ENCODE measurements around the gene SLC12A9. TPM values are rescaled to one million over a fixed set of nuclear protein-coding genes. Genes with fewer than 3 reads are reported as not detected.
"Not testable (repeated sequence)": the region's sequence is repeated elsewhere in the genome, so short reads cannot be mapped to it uniquely, and the experiment has no call there.

Gene SLC12A9
- total RNA-seq, 1 experiment from 2014 or later: 15.0 TPM

DNA sequence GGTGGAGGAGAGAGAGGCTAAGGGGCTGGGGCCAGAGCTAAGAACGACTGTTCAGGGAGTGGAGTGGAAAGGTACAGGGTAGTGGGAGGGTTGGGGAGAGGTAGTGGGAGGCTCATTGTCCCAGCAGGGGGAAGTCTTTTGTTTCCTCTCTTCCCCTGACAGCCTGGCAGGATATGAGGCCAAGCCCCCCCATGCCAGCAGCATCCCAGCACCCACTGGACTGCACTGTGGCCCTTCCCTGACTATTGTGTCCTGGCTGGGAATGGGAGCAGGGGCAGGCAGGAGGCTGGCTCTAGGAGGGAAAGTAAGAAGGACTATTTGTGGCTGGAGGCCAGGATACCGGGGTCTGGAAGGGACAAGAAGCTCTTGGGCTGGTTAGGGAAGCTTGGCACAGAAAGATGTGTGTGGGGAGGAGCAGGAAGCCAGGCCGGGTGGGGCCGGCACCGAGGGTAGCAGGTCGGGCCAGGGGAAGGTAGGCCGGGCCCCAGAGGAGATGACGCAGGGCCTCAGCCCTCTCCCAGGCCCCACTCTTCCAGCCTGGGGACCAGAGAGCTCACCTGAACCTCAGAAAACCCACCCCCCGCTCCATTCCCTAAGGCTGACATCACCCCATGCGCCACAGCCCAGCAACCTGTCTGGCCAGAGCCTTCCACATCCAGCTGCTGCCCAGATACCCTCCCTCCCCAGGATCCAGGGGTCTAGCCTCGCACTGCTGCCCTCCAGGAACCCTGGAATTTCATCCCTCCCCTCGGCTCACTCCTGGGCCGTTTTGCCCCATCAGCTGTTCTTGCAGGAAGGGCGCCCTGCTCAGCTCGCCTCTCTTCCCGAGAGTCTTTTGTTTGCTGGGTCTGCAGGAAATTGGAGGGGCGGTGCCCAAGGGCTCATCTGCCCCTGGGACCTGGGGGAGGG lies 16.4 kb upstream of the SLC12A9 start:
- peak overlapping the region; percentile 34 for H3K4me3 ChIP-seq
- H3K27me3 ChIP-seq: no peaks in the 10 kb centered on the region; the same call in 1 of the 2 replicates
- peak overlapping the region; percentile 21; the same call in 1 of the 2 replicates for H3K27ac ChIP-seq
- H3K36me3 ChIP-seq: no peaks in the 10 kb centered on the region
- peaks cover 7% of the 10 kb centered on the region for H3K4me1 ChIP-seq
- DNase-seq: peak; percentile 79 to 80
- H3K9me3 ChIP-seq (replicated peaks): no peaks in the 10 kb centered on the region

DNA sequence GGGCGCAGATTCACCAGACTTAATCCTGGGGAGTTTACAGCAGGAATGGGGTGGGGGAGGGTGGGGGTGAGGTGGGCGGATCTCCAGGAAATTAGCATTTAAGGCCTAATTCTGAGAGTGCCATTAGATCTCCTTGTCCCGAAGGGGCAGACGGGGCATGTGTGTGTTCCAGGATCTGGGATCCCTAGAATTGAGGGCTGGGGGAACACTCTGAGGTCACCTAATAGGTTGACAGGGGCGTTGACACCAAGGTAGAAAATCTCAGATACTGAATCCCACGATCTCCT lies 15.8 kb upstream of the SLC12A9 start:
- no peaks in the 10 kb centered on the region; the same call in 1 of the 2 replicates for H3K27me3 ChIP-seq
- peak overlapping the region; percentile 41 for H3K4me3 ChIP-seq
- DNase-seq: no peak
- no peaks in the 10 kb centered on the region for H3K9me3 ChIP-seq (replicated peaks)
- H3K36me3 ChIP-seq: no peaks in the 10 kb centered on the region
- H3K4me1 ChIP-seq: peaks cover 7% of the 10 kb centered on the region
- peak overlapping the region; percentile 60 for H3K27ac ChIP-seq

DNA sequence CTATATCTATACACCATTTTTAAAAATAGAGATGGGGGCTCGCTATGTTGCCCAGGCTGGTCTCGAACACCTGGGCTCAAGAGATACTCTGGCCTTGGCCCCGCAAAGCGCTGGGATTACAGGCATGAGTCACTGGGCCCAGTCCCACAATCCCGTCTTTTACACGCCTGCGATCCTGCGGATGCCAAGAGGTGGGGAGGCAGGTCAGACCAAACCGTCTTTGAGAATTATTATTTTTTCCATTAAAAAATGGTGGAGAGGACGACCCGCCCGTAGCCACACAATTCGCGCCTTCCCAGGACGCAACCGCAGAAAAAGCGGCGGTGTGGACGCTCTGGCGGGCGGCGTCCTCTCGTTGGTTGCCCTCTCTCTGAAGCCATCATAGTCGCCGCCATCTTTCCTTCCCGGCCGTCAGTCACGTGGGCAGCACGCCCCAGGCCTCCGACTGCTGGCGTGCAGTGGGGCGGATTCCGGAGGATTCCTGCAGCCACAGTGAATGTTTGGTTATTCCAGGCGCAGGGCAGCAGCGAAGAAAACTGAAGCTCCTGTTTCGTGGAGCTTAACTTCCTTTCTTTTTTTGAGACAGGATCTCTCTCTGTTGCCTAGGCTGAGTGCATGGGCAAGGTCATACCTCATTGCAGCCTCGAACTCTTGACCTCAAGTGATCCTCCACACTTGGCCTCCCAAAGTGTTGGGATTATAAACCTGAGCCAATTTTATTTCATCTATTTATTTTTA lies 15.2 kb upstream of the SLC12A9 start:
- Histone ChIP-seq H3K27ac (peak overlapping the region; percentile 60), H3K36me3 (no peaks in the 10 kb centered on the region), H3K9me3 (replicated peaks) (no peaks in the 10 kb centered on the region), H3K27me3 (no peaks in the 10 kb centered on the region; the same call in 1 of the 2 replicates), H3K4me3 (peak overlapping the region; percentile 41), H3K4me1 (peaks cover 7% of the 10 kb centered on the region)
- DNase-seq: peak; percentile 82 to 85

DNA sequence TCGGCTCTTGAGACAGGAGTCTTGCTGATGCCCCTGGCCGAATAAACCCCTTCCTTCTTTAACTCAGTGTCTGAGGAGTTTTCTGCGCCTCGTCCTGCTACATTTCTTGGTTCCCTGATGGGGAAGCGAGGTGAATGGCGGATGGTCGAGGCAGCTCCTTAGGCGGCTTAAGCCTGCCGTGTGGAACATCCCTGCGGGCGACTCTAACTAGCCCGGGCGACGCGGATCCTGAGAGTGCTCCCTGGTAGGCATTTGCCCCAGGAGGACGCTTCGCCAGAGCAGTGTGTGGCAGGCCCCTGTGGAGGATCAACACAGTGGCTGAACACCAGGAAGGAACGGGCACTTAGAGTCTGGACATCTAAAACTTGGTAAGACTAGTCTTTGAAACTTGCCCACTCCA lies 13.2 kb upstream of the SLC12A9 start:
- H3K27ac ChIP-seq: no peak overlapping the region
- H3K36me3 ChIP-seq: no peaks in the 10 kb centered on the region
- DNase-seq: no peak
- no peaks in the 10 kb centered on the region for H3K27me3 ChIP-seq
- peaks cover 7% of the 10 kb centered on the region for H3K4me1 ChIP-seq
- H3K9me3 ChIP-seq (replicated peaks): no peaks in the 10 kb centered on the region
- H3K4me3 ChIP-seq: no peak overlapping the region

DNA sequence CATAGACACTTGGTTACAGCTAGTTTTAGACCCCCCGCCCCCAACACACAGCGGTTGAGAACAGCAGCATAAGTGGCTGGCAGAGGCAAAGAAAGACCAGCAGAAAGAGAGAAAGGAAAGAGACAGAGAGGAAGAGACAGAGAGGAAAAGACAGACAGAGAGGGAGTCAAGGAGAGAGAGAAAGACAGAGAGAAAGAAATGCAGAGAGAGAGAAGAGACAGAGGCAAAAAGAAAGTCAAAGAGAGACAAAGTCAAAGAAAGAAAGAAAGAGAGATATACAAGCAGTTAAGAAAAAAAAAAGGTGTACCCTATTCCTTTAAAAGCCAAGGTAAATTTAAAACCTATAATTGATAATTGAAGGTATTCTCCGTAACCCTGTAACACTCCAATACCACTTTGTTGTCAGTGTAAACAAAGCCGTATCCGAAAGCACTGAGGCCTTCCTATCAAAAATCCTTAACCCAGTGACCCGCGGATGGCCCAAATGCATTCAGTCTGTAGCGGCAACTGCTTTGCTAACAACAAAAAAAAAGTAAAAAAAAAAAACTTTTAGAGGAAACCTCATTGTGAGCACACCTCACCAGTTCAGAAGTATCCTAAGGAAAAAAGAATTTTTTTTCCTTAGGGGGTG lies 11.9 kb upstream of the SLC12A9 start:
- no peaks in the 10 kb centered on the region for H3K27me3 ChIP-seq
- no peaks in the 10 kb centered on the region for H3K9me3 ChIP-seq (replicated peaks)
- peaks cover 7% of the 10 kb centered on the region for H3K4me1 ChIP-seq
- H3K27ac ChIP-seq: no peak overlapping the region
- no peak overlapping the region for H3K4me3 ChIP-seq
- H3K36me3 ChIP-seq: no peaks in the 10 kb centered on the region
- no peak for DNase-seq

DNA sequence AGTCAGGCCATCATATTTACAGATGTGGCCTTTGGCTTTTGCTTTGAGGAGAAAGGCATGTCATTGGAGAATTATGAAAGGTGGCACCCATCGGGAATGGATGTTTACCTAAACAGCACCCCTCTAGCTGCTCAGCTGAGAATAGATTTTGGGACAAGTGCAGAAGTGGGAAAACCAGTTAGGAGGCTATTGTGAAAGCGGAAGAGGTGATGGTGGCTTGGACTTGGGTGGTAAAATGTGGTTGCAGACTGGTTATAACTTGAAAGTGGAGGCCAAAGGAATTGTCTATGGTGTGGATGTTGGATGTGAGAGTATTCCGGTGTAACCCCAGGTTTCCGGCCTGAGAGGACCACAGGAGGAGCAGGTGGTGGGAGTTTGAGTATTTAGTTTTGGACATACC lies 5.2 kb upstream of the SLC12A9 start:
- H3K27ac ChIP-seq: no peak overlapping the region
- no peaks in the 10 kb centered on the region for H3K36me3 ChIP-seq
- no peak overlapping the region for H3K4me3 ChIP-seq
- H3K9me3 ChIP-seq (replicated peaks): no peaks in the 10 kb centered on the region
- no peak for DNase-seq
- H3K27me3 ChIP-seq: no peaks in the 10 kb centered on the region
- no peaks in the 10 kb centered on the region for H3K4me1 ChIP-seq

GRCh38 chr7:100854146-100854895 lies 1.8 kb downstream of the SLC12A9 start:
- Histone ChIP-seq H3K4me3 (no peak overlapping the region), H3K4me1 (no peaks in the 10 kb centered on the region)

GRCh38 chr7:100854899-100855298 lies 2.4 kb downstream of the SLC12A9 start:
- not testable (repeated sequence) for H3K4me3 ChIP-seq; H3K27me3 ChIP-seq; DNase-seq; H3K9me3 ChIP-seq (replicated peaks); H3K4me1 ChIP-seq; H3K36me3 ChIP-seq; H3K27ac ChIP-seq

More at GRCh38 chr7:100854146-100854895, 1.8 kb downstream of the SLC12A9 start:
- H3K27me3 ChIP-seq: no peaks in the 10 kb centered on the region
- no peaks in the 10 kb centered on the region for H3K36me3 ChIP-seq
- no peak for DNase-seq
- no peak overlapping the region for H3K27ac ChIP-seq
- H3K9me3 ChIP-seq (replicated peaks): no peaks in the 10 kb centered on the region

DNA sequence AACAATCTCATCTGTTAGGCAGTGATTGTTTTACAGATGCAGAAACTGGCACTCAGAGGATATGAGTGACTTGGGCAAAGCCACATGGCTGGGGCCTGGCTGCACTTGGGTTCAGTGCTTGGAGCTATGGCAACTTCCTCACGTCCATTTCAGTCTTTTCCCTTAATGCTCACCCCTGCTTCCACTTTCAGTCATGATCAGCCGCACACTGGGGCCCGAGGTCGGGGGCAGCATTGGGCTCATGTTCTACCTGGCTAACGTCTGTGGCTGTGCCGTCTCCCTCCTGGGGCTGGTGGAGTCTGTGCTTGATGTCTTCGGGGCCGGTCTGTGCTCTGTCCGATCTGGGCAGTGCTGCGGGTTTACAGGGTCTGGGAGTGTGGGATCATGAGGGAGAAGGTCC lies 3.0 kb downstream of the SLC12A9 start:
- Histone ChIP-seq H3K4me3 (no peak overlapping the region), H3K9me3 (replicated peaks) (no peaks in the 10 kb centered on the region)
- DNase-seq: no peak

DNA sequence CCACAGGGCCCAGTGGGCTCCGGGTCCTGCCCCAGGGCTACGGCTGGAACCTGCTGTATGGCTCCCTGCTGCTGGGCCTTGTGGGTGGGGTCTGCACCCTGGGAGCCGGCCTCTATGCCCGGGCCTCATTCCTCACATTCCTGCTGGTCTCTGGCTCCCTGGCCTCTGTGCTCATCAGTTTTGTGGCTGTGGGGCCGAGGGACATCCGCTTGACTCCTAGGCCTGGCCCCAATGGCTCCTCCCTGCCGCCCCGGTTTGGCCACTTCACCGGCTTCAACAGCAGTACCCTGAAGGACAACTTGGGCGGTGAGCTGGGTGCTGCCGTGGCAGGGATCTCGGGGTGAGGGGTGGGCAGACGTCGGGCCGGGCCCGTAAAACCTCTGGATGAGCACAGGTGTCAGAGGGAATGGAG lies 4.4 kb downstream of the SLC12A9 start:
- Histone ChIP-seq H3K27me3 (no peaks in the 10 kb centered on the region), H3K4me1 (no peaks in the 10 kb centered on the region), H3K27ac (no peak overlapping the region), H3K36me3 (peaks cover 6% of the 10 kb centered on the region), H3K4me3 (no peak overlapping the region), H3K9me3 (replicated peaks) (no peaks in the 10 kb centered on the region)
- no peak for DNase-seq

More for the DNA sequence above, 3.0 kb downstream of the SLC12A9 start:
- H3K27ac ChIP-seq: no peak overlapping the region
- peaks cover 5% of the 10 kb centered on the region for H3K36me3 ChIP-seq
- no peaks in the 10 kb centered on the region for H3K27me3 ChIP-seq
- H3K4me1 ChIP-seq: no peaks in the 10 kb centered on the region

DNA sequence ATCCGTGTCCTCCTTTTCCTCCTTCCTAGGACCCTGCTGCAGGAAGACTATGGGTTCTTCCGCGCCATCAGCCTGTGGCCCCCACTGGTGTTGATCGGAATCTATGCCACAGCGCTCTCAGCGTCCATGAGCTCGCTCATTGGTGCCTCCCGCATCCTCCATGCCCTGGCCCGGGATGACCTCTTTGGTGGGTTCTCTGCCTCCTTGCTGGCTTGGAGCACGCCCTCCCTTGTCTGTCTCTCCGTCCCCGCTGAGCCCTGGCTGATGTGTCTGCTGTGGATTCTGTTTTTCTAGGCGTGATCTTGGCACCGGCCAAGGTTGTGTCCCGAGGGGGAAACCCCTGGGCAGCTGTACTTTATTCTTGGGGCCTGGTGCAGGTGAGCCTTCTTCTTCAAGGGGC lies 7.3 kb downstream of the SLC12A9 start:
- H3K36me3 ChIP-seq: peaks cover 6% of the 10 kb centered on the region
- no peak for DNase-seq
- no peak overlapping the region for H3K4me3 ChIP-seq
- H3K4me1 ChIP-seq: peaks cover 12% of the 10 kb centered on the region
- no peak overlapping the region for H3K27ac ChIP-seq
- H3K27me3 ChIP-seq: no peaks in the 10 kb centered on the region
- H3K9me3 ChIP-seq (replicated peaks): no peaks in the 10 kb centered on the region

- H3K27me3 ChIP-seq: no peaks in the 10 kb centered on the region
- no peak overlapping the region for H3K27ac ChIP-seq
- H3K36me3 ChIP-seq: peaks cover 6% of the 10 kb centered on the region
- H3K9me3 ChIP-seq (replicated peaks): no peaks in the 10 kb centered on the region
- DNase-seq: no peak
- no peak overlapping the region for H3K4me3 ChIP-seq
- peaks cover 12% of the 10 kb centered on the region for H3K4me1 ChIP-seq
Measured at GRCh38 chr7:100860702-100861615, 8.4 kb downstream of the SLC12A9 start.

DNA sequence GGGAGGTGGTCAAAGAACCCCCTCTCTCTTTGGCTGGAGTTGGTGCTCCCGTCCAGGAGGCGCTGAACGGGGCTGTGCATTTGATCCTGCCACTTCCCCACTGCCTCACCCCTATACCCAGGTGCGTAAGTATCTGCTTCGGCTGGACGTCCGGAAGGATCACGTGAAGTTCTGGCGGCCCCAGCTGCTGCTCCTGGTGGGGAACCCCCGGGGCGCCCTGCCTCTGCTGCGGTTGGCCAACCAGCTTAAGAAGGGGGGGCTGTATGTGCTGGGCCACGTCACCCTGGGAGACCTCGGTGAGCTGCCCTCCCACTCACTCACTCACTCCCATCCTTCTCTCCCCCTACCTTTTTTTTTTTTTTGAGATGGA lies 9.1 kb downstream of the SLC12A9 start:
- Histone ChIP-seq H3K9me3 (replicated peaks) (no peaks in the 10 kb centered on the region), H3K27ac (no peak overlapping the region), H3K4me1 (peaks cover 15% of the 10 kb centered on the region), H3K36me3 (peaks cover 6% of the 10 kb centered on the region), H3K4me3 (no peak overlapping the region), H3K27me3 (no peaks in the 10 kb centered on the region)
- DNase-seq: no peak

All from SJCRH30 (cell line).